Stimulated activated CD4-positive, alpha-beta T cell treated with anti-CD3 and anti-CD28 coated beads, TNF-alpha, amount 100 ng/mL, for 24 hours (primary cell): Measurements from ENCODE around the gene GHRH.

Experiments used
- DNase-seq, 3 experiments: peaks; one replicate each; pipeline ENCODE4 v3.0.0-alpha.2; 2020; ENCODE audit warnings: low read depth in 3 of 3

GHRH gene

DNA sequence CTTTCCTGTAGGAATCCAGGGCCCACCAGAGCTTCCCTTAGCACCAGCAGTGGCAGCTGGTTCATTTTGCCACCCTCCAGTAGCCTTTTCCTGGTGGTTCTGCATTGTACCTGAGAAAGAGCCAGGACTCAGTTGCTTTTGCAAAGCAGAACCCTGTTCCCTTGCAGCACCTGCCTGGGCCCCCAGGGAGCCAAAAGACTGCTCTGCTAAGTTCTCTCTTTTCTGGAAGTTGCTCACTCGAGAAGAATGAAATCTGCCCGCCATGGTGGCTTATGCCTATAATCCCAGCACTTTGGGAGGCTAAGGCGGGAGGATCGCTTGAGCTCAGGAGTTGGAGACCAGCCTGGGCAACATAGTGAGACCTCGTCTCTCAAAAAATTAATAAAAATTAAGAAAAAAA is 24.0 kb downstream of the GHRH start:
- no peak for DNase-seq

DNA sequence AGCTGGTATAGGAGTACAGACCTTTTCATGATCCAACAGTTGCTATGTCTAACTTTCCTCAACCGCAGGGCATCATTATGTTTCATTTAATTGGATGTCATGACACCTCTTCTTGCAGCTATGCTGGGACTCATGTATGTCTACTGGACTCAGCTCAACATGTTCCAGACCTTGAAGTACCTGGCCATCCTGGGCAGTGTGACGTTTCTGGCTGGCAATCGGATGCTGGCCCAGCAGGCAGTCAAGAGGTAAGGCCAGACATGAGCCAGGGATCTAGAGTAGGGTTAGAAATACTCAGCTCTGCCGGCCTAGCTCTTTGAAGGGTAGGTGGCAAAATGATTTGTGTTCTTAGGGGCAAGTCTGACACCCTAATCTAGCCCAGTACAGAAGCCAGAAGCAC is 25.2 kb downstream of the GHRH start:
- no peak for DNase-seq

DNA sequence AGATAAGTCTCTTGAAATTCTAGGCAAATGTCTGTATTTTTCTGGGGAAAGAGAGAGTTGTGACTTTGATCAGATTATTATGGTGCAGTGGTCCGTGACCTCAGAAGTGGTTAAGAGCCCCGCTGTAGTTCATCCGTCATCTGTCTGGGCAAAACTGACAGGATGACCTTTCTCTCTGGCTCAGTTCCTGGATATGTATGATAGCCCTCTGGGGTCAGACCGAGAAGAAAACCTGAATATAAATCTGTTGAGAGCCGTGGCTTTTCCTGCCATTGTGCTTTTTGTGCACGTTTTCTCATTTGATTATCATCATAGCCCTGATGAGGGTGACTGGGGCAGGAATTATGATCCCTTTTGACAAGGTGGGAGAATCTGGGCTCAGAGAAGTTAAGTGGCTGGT is 26.5 kb downstream of the GHRH start:
- no peak for DNase-seq

DNA sequence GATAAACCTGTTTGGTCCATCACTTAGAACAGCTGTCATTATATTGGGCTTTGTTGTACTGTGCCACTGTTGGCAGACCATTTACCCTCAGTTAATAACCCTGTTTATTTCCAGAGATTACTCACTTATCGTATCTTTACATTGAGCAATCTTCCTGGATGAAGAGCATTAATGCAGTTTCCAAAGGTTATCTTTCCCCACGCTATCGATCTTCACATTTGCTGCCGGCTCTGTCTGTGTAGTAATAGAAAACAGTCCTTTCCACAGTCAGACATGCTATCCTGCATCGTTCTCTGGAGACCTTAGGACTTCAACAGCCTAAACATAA is 27.4 kb downstream of the GHRH start:
- DNase-seq = no peak

DNA sequence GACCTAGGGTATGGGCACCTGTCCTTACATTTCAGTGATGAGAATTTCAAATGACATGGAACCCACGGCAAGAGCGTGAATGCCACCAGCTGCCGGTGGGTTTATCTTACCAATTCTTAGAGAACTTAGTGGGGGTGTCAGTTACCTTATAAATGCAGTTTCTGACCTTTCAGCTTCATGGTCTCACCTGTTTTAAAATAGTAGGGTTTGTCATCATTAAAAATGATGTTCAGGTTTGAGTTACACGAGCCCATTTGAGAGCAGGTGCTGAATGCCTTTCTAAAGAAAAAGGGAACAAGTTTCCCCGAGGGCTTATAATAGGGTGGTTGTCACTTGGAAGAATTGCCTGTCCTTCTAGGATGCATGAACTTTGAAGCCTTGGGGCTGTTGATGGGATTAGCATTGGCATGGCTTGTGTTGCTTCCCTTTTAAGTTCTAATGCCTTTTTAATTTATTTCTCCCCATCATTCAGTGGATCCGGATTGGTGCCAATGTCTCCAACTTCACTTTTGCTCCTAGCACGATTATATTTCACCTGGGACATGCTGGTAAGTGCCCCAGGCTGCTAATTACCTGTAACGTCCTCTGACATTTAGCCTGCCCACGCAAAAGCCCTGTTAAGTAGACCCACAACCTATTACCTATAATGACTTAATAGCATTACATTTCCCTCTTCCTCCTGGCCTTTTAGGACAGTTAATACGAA is 27.9 kb downstream of the GHRH start:
- no peak for DNase-seq

DNA sequence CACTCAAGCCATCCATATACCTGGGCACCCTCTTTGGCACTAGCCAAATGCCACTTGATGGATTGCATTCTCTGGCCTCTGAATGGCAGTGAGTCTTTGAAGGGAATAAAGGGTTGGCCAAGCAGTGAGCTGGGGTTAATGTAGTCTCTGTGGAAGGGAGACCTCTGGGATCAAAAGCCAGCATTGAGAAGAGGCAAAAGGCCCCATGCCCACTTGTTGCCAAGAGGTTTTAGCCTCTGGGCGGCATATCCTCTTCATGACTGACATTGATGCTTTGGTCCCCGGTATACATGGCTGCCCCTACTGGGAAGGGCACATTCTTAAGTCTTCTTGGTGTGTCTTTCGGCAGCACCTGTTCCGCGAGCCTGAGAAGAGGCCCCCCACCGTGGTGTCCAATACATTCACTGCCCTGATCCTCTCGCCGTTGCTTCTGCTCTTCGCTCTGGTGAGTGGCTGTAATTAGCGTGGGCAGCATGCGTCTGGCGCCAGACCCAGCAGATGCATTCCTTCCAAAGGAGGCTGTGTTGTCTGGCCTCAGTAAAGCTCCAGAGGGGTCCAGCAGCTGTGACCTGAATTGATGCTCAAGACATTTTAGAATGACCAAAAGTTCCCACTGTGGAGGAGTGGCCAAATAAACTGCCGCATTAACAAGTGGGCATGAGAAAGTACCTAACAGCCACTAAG is 29.5 kb downstream of the GHRH start:
- no peak for DNase-seq

DNA sequence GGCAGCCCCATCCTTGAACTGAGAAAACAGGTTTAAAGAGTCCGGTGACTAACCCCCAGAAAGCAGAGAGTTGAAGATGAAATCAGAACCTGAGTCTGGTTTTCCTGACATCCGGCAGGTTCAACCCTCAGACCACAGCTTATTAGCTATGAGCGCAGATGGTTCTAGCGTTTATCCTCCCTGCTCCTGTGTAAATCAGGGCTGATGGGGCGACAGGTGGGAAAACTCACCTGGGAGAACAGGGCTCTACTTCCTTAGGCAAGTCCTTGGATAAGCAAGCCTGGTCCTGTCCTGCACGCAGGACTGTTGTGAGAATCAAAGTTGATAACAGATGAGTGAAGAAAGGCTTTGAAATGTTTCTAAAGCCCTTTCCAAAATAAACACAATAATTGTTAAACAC is 31.4 kb downstream of the GHRH start:
- DNase-seq = no peak

DNA sequence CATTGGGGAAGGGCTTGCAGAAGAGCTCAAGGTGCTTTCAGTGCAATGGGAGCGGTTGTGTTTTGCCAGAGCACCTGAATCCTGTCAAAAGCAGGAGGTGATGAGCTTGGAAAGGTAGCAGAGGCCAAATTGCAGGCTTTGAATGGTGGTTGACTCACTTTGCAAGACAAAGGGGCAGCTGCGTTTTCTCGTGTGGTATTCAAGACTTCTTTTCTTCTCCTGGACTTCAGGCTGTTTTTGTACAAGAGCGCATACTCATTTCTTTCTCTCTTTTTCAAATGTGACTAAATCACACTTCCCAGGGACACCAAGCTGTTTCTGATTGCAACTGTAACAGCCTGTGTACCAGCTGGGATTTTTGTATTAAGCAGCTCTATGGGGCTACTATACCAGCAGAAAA is 32.3 kb downstream of the GHRH start:
- no peak for DNase-seq

DNA sequence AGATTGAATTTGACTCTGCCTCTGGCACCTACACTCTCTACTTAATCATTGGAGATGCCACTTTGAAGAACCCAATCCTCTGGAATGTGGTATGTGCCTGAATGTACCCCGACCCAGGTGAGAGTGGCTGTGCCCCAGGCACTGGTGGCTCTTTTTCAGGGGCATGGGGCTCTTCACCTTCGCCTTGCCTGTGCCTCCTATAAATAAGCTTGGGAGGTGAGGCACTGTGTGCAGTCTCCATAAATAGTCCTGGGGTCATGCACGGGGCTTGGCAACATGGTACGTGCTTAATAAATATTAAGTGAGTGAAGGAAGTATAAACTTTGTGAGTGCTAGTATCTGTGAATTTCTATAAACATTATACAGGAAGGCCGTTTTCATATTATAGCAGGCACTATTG is 33.0 kb downstream of the GHRH start:
- DNase-seq = no peak

DNA sequence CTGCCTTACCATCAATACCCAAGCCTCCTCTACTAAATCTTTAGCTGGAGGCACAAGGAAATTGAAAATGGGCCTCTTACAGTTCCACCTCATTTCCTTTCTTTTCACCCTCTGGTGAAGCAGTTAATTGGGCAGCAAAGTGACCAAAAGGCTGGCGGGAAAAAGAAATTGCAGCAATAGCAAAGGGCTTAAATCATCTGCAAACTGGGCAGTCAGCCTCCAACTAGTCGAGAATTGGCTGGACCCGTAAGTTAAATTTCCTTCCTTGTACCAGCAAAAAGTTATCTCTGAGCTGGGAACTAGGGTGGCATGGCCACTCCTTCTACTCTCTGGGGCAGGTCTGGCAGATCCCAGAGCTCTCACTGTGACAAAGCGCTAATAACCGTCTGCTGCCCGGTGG is 33.5 kb downstream of the GHRH start:
- DNase-seq = no peak

DNA sequence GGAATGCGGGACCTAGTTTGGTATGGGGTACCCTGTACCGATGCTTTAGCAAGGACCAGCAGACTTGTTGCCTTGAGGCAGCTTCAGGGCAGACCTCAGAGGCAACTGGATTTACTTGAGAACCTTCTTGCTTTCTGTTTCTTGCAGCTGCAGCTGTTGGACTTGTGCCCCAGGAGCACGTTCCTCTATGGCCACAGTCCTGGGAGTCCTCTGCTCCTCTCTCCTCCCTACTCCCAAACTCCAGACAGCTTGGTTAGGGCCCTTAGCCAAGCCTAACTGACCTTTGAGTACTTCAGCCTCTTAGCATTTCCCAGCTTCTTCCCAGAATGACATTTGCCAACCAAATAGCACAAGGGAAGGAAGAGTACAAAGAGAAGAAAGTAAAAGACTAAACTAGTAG is 34.7 kb downstream of the GHRH start:
- DNase-seq = no peak

DNA sequence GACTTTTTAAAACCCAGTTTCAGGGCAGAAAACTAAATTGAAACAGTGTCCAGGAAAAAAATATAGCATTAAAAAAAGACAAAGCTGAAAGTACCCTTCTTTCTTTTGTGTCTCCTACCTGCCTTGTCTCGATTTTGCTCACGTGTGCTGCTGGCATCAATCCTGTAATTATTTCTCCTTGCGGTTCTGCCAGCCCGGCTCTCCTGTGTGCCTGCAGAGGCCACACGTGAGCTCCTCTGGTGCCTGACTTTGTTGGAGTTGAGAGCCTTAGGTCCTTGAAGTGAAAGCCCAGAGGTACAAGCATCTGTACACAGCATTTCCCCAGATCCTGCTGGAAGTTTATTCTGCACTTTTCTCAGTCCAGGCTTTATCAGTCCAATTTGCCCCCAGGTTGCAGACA is 36.5 kb downstream of the GHRH start:
- no peak for DNase-seq

DNA sequence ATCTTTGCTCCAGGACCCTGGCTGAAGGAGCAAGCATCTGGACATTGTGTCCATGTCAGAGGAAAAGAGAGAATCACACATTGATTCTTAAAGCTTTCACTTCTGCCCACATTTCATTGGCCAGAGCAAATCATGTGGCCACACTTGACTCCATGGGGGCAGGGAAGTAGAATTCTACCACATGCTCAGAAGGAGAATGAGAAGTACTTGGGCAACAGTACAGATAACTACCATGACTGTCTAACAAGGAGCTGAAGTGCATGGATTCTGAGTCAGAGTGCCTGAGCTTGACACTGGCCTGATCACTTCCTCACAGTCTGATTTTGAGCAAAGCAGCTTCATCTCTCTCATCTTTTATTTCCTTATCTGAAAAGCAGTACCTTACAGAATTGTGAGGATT is 38.6 kb downstream of the GHRH start:
- DNase-seq = no peak

DNA sequence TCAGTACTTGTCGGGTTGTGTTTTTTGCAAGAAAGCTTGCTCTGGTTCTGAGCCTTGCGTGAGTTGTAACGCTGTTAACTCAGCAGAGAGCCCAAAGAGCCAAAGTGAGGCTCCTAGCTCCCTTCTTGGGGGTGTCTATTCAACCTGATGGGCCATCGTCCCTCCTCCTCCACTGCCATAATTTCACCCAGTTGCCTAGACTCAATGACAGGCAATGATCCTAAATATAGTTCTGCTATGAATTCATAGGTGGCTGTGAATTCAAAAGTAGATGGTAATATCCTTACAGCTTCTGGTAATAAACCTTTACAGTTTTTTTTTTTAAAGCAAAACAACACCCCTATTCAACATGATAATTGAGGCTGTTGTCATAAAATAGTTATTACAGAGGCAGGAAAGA is 39.5 kb downstream of the GHRH start:
- DNase-seq = no peak

DNA sequence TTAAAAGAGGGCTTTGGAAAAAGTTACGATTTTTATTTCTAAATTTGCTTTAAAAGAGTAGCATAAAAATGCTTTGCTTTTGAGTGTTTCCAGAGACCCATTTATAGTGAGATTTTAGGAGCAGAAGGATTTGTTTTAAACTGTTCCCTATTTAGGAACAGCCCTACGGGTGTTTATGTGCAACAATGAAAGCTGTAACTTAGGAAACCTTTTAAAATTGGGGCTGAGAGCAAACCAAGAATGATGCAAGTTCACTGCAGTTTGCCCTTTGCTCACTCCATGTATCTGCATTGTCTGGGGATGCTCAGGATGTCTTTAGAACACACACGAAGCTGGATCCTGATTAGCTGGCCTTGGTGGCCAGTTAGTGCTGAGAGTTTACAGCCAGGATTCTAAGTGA is 40.9 kb downstream of the GHRH start:
- DNase-seq = no peak

DNA sequence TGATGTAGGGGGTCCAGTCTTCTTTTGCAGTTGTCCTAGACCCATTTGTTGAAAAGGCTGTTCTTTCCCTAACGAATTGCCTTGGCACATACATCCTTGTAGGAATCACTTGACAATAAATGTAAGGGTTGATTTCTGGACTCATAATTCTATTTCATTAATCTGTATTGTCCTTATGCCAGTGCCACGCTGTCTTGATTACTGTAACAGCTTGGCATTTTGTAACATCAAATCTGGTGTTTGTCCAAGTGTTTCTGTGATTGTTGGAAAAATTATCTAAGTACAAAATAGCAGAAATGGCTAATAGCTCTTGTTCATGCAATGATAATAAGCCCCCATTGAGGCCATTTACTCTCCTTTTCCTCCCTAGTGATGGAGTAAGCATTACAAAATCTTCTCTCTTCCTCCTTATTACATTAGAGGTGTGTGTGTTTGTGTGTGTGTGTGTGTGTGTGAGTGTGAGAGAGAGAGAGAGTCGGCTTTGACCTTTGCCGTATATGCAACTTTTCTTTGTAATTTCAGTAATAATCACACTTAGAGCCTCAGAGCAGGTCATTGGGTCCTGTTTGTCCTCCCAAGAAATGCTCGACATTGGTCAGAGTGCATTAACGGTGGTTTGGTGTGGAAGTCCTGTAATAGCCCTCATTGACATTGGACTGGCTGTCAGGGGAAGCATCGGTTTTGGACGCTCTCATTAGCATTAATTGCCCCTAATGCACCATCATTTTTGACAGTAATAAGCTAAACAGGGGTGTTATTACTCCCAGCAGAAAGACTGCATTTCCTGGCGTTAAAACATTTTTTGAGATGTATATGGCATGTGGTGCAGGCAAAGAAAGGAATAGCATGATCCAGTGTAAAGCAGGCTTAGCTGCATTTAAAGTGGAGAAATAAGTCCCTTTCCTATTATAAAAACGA is 41.6 kb downstream of the GHRH start:
- no peak for DNase-seq

DNA sequence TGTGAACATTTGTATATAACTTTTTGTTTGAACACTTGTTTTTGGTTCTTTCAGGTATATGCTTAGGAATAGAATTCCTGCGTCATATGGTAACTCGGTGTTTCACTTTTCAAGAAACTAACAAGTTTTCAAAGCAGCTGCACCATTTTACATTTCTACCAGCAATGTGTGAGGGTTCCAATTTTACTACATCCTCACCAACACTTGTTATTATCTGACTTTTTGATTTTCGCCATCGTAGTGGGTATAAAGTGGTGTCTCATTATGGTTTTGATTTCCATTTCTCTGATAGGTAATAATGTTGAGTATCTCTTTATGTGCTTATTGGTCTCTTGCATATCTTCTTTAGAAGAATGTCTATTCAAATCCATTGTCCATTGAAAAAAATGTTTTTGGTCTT is 42.6 kb downstream of the GHRH start:
- no peak for DNase-seq

DNA sequence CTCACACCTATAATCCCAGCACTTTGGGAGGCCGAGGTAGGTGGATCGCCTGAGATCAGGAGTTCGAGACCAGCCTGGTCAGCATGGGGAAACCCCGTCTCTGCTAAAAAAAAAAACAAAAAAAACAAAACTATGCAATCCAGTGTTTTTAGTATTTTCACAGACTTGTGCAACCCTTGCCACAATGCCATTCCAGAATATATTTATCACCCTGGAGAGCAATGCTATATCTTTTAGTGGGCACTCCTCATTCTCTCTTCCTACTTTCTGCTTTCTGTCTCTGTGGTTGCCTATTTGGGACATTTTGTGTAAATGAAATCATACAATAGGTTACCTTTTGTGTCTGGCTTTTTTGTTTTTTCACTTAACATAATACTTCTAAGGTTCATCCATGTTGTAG is 43.2 kb downstream of the GHRH start:
- DNase-seq = no peak

DNA sequence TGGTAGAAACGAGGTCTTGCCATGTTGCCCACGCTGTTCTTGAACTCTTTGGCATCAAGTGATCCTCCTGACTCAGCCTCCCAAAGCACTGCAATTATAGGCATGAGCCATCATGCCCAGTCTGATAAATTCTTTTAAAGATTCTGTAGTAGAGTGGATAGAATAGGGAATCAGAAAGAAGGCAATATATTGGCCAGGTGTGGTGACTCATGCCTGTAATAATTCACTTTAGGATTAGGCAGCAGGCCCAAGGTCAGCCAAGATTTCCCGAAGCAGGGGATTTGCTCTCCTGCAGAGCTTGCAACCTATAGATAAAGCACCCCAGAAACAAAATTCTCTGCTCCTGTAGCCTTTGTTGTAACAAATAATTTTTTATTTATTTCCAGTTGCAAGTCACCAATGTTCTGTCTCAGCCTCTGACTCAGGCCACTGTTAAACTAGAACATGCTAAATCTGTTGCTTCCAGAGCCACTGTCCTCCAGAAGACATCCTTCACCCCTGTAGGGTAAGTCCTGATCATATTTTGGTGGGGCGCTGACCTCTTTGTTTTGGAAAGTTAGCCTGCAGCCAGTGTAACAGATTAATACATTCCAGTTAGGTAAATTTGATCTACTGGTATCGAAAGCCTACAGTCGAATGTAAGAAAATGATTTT is 51.8 kb downstream of the GHRH start:
- DNase-seq = no peak

DNA sequence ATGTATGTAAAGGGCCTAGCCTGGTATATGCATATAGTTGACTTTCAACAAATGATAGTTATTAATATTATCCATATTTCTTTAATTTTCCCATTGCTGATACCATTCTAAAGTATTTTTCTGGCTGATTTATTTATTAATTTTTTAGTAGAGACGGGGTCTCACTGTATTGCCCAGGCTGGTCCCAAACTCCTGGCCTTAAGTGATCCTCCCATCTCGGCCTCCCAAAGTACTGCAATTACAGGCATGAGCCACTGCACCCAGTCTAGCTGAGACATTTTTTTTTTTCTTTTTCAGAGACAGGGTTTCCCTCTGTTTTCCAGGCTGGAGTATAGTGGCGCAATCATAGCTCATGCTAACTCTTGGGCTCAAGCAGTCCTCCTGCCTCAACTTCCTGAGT is 52.4 kb downstream of the GHRH start:
- DNase-seq = no peak

DNA sequence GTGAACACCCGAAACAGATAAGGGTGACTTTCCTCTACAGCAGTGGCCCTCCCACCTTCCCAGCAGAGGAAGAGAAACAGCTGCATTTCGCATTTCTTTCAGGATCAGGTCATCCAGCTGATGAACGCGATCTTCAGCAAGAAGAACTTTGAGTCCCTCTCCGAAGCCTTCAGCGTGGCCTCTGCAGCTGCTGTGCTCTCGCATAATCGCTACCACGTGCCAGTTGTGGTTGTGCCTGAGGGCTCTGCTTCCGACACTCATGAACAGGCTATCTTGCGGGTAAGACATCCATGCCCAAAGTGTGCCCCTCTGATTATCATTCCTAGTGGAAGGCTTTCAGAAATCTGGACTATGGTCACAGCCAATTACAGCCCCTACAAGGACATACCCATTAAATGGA is 54.4 kb downstream of the GHRH start:
- DNase-seq = no peak

DNA sequence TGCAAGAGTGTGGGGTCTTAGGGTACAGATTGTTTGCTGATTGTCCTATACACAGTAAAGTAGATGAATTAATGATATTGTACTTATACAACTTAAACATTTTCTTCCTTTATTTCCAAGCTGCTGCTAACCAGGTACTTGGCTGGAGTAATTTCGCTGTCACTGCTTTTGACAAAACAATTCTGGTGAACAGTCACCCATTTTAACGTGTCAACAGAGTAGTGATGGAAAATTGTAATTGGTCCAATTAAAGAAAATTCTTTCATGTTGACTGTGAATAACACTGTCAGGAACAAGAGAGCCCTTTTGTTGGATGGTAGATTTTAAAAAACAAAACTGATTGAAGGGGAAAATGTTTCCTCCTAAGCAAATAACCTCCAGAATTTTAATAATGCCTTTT is 55.8 kb downstream of the GHRH start:
- no peak for DNase-seq

DNA sequence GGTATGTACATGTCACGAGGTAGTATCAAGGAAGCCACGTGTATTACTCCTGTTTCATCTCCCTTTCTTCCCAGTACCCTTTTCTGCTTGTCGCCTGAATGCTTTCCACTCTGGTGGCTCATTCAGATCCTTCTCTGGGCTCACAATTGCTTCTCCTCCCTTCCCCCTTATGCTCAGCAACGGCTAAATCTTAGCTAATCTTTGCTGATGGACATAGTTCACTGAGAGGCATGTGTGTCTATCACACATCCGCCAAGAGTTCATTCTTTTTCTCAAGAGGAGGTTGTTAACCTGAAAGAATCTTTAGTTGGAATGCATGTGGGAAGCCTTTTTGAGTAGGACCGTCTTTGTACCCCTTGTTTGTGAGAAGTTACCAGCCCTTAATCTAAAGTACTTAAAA is 56.5 kb downstream of the GHRH start:
- no peak for DNase-seq
